K562 (cell line): ENCODE data around the gene MRNIP. TPM values are rescaled to one million over a fixed set of nuclear protein-coding genes. Genes with fewer than 3 reads are reported as not detected.

Source experiments
- ATAC-seq: fragments of 200-7000 bp; cut with Tn5 transposase; 3 replicates; pipeline ENCODE4 v1.9.1; 2020; ENCODE audit warnings: moderate library complexity
- BruUV-seq: library from RNA; stranded (reverse); fragments of 400-500 nt; replicated peaks from 2 replicates; lab custom pipeline; 2021; lab: Mats Ljungman, UMichigan
- CTCF ChIA-PET: fragments of 300-600 bp; formaldehyde crosslinking; extraction: SDS; loops from one replicate; lab custom pipeline; 2021; ENCODE audit warnings: low intra/inter-chr PET ratio; lab: Yijun Ruan, JAX
- POLR2A ChIA-PET: fragments of 300-600, 350-650 bp; sonication (Branson Sonifier 250); formaldehyde crosslinking; extraction: SDS; loops from one replicate; lab custom pipeline; 2021; ENCODE audit warnings: antibody characterized with exemption, inconsistent platforms; lab: Yijun Ruan, JAX
- DNase-seq, 4 experiments: peaks; one replicate each; pipeline versions ENCODE4 v3.0.0 to v3.0.0-alpha.2; 2011 to 2018; ENCODE audit warnings: low spot score in 3 of 4, mixed read lengths in 3 of 4; ENCODE audit errors: extremely low read depth in 1 of 4
- FAIRE-seq: peaks from 2 replicates; lab custom pipeline; 2011; peaks lifted over from hg19 to GRCh38; lab: Jason Lieb, UNC
- H2AFZ ChIP-seq: 2 replicates; pipeline ENCODE4 v1.6.0; 2011; ENCODE audit warnings: low read depth, low read length, control low read depth, inconsistent platforms
- H3K27ac ChIP-seq: fragments of 200-600 bp; 3 replicates; pipeline ENCODE4 v1.8.0; 2011; ENCODE audit warnings: low read depth, mild to moderate bottlenecking, control low read depth, inconsistent platforms, low read length, moderate library complexity, mixed read lengths; ENCODE audit errors: extremely low read depth
- H3K27me3 ChIP-seq, 2 experiments: fragments of 300-600 bp in 1 of 2; 2 replicates in 1 of 2; 3 replicates in 1 of 2; pipeline versions ENCODE4 v1.6.0 to v1.8.0; 2011; ENCODE audit warnings: inconsistent platforms in 2 of 2, low read length in 2 of 2, mild to moderate bottlenecking in 1 of 2, mixed read lengths in 1 of 2, moderate library complexity in 1 of 2; ENCODE audit not compliant: control insufficient read depth in 2 of 2, insufficient read depth in 2 of 2
- H3K36me3 ChIP-seq: fragments of 300-600 bp; 3 replicates; pipeline ENCODE4 v1.8.0; 2011; ENCODE audit warnings: mild to moderate bottlenecking, low read length, inconsistent platforms; ENCODE audit not compliant: control insufficient read depth, insufficient read depth
- H3K4me1 ChIP-seq, 2 experiments: fragments of 200-600 bp in 1 of 2; replicated peaks in 1 of 2; 2 replicates in 1 of 2; 3 replicates in 1 of 2; pipeline versions ENCODE4 v1.5.1 to v1.8.0; 2011; ENCODE audit warnings: inconsistent platforms in 2 of 2, low read length in 2 of 2, mild to moderate bottlenecking in 1 of 2, mixed read lengths in 1 of 2, moderate library complexity in 1 of 2; ENCODE audit not compliant: control insufficient read depth in 2 of 2, insufficient read depth in 2 of 2
- H3K4me2 ChIP-seq: 2 replicates; pipeline ENCODE4 v1.6.1; 2011; ENCODE audit warnings: low read length, control low read depth, inconsistent platforms, mixed read lengths; ENCODE audit not compliant: insufficient read depth
- H3K4me3 ChIP-seq: fragments of 200-600 bp; sonication (generic), shearing (Covaris generic); 2 replicates; pipeline ENCODE4 v1.5.1; 2016; ENCODE audit warnings: control low read depth, inconsistent platforms
- H3K79me2 ChIP-seq: fragments of 200-600 bp; 3 replicates; pipeline ENCODE4 v1.8.0; 2011; ENCODE audit warnings: low read length, inconsistent platforms; ENCODE audit not compliant: control insufficient read depth, insufficient read depth
- H3K9ac ChIP-seq, 2 experiments: 2 replicates each; pipeline versions ENCODE4 v1.6.0 to v1.6.1; 2011; ENCODE audit warnings: low read depth in 2 of 2, low read length in 2 of 2, control low read depth in 1 of 2, inconsistent platforms in 1 of 2, mild to moderate bottlenecking in 1 of 2, mixed read lengths in 1 of 2; ENCODE audit not compliant: insufficient read depth in 1 of 2
- H3K9me1 ChIP-seq: one replicate; pipeline ENCODE4 v1.6.0; 2011; ENCODE audit warnings: inconsistent platforms, mild to moderate bottlenecking, low read length, moderate library complexity; ENCODE audit not compliant: control insufficient read depth, insufficient read depth
- H3K9me3 ChIP-seq: replicated peaks from 2 replicates; pipeline ENCODE4 v1.5.1; 2011; ENCODE audit warnings: low read depth, low read length, inconsistent platforms; ENCODE audit not compliant: control insufficient read depth, insufficient read depth
- H4K20me1 ChIP-seq: replicated peaks from 2 replicates; pipeline ENCODE4 v1.6.1; 2011; ENCODE audit warnings: low read length, inconsistent platforms, mixed read lengths; ENCODE audit not compliant: control insufficient read depth, insufficient read depth
- POLR2G ChIP-seq: fragments of 200-400 bp; formaldehyde crosslinking; IDR thresholded peaks from 2 replicates; pipeline ENCODE4 v1.6.1; 2017; ENCODE audit warnings: low read depth, mild to moderate bottlenecking, antibody characterized with exemption, low read length, moderate library complexity
- RBFOX2 ChIP-seq: fragments of 200-400 bp; formaldehyde crosslinking; IDR thresholded peaks from 2 replicates; pipeline ENCODE4 v1.6.1; 2017; ENCODE audit warnings: low read depth, mild to moderate bottlenecking, low read length, moderate library complexity
- ZBTB17 ChIP-seq: fragments of 450-650 bp; formaldehyde crosslinking; IDR thresholded peaks from 2 replicates; pipeline ENCODE4 v1.4.0; 2020; ENCODE audit warnings: mild to moderate bottlenecking
- WGBS: fragments of 100-300 bp; shearing (Covaris generic); methylation state at CpG from one replicate; pipeline ENCODE4 v1.1.6; 2016; ENCODE audit warnings: low coverage, mixed read lengths; ENCODE audit not compliant: insufficient coverage; ENCODE audit errors: missing lambda C conversion rate; 5-methylcytosine and 5-hydroxymethylcytosine counted together
- in situ Hi-C: fragments of 300-500 bp; cut with MboI; formaldehyde crosslinking; loops from 4 replicates; pipeline ENCODE4 v1.15.0; 2018; ENCODE audit warnings: inconsistent platforms, mixed read lengths
- intact Hi-C: fragments of 100-400 bp; cut with micrococcal nuclease; formaldehyde crosslinking; loops from 2 replicates; pipeline ENCODE4 v1.14.2; 2022
- polyA plus RNA-seq, 8 experiments: library from polyadenylated mRNA; depleted of rRNA in 4 of 8; stranded (reverse) in 5 of 8; unstranded in 3 of 8; fragments of >200 nt; fragmentation: Nextera tagmentation in 2 of 8; fragmentation: Illumina TruSeq in 1 of 8; extraction: Ambion mirVana in 2 of 8; extraction: Trizol in 1 of 8; gene quantifications; 2 replicates each; pipeline versions ENCODE4 v1.2.1 to v1.2.3, GENCODE V29; 2011 to 2014; ENCODE audit warnings: inconsistent platforms in 1 of 8, missing spikeins in 1 of 8
- total RNA-seq, 7 experiments: library from RNA; depleted of rRNA in 6 of 7; stranded (reverse); fragments of >200 nt in 6 of 7; fragmentation: Illumina TruSeq in 2 of 7; extraction: Trizol in 2 of 7; gene quantifications; 2 replicates each; pipeline versions ENCODE4 v1.2.1 to v1.2.3, GENCODE V29; 2011 to 2021; ENCODE audit warnings: low replicate concordance in 1 of 7

MRNIP gene
- total and polyA plus RNA-seq, 9 of the 15 experiments (the other 6 are each of a cell fraction or from before 2014, with no cell fraction given) = 3.6 to 39.0 (median 16.8) TPM

- Histone ChIP-seq H3K9me3 (no peaks in the 10 kb centered on the region), H3K4me1 (peaks cover 23 to 72% of the 10 kb centered on the region in 2 experiments), H3K36me3 (peaks cover 69% of the 10 kb centered on the region; the same call in 2 of the 3 replicates), H3K9ac (peak overlapping the region in 1 of 2 experiments; percentile 75; a peak in 2 of 4 replicates), H3K27me3 (no peaks in the 10 kb centered on the region), H2AFZ (no peak overlapping the region), H3K79me2 (peaks cover 42% of the 10 kb centered on the region), H3K4me2 (no peak overlapping the region), H4K20me1 (no peaks in the 10 kb centered on the region), H3K4me3 (no peak overlapping the region)
- ATAC-seq = no peak
- no TSS peak for BruUV-seq
- in situ Hi-C loops (no loop called here), intact Hi-C loops (no loop called here)
- 96% methylated on average over 19 of the region's 19 CpGs for WGBS
- CTCF ChIA-PET = no interaction called here
- TF ChIP-seq POLR2G (0 out of 2 replicates have a peak, but pooled peaks have one; percentile 24), RBFOX2 (peak; percentile 40), ZBTB17 (CRISPR knock-in tag) (no peak)
- TF ChIP-seq, all 486 proteins: peak for 2
- no peak for FAIRE-seq
- Histone ChIP-seq H3K9me1 (peaks cover 6% of the 10 kb centered on the region), H3K27ac (no peak overlapping the region)
- POLR2A ChIA-PET = interaction anchor here (0.5 to 1.8 kb wide), 10 partner anchors 10 to 1482 kb away, joined by 3 to 4 read pairs (median 3); no protein-coding TSS in a partner anchor
- no peak for DNase-seq
Observed at GRCh38 chr5:179802207-179802883, 56.3 kb downstream of the MRNIP start.
